Endodermal cell (in vitro differentiated cells): ENCODE results near the gene HOXA4. TPM values are rescaled to one million over a fixed set of nuclear protein-coding genes. Genes with fewer than 3 reads are reported as not detected.

Source experiments
- DNase-seq: peaks from one replicate; pipeline ENCODE4 v3.0.0-alpha.2; 2017
- H3K27ac ChIP-seq: 2 replicates; pipeline ENCODE4 v1.5.1; 2013; ENCODE audit warnings: mild to moderate bottlenecking, low read depth, low read length, moderate library complexity
- H3K27me3 ChIP-seq: 2 replicates; pipeline ENCODE4 v1.6.1; 2013; ENCODE audit warnings: mild to moderate bottlenecking, low read length, moderate library complexity; ENCODE audit not compliant: insufficient read depth, control insufficient read depth, poor library complexity, severe bottlenecking
- H3K36me3 ChIP-seq: 2 replicates; pipeline ENCODE4 v1.7.0; 2013; ENCODE audit warnings: mild to moderate bottlenecking, low read length, moderate library complexity; ENCODE audit not compliant: control insufficient read depth, insufficient read depth
- H3K4me1 ChIP-seq: one replicate; pipeline ENCODE4 v1.7.0; 2013; ENCODE audit warnings: low read length; ENCODE audit not compliant: control insufficient read depth, insufficient read depth
- H3K4me3 ChIP-seq: 2 replicates; pipeline ENCODE4 v1.5.1; 2013; ENCODE audit warnings: mild to moderate bottlenecking, low read length, moderate library complexity
- H3K9ac ChIP-seq: 2 replicates; pipeline ENCODE4 v1.6.1; 2013; ENCODE audit warnings: mild to moderate bottlenecking, low read length, moderate library complexity; ENCODE audit not compliant: poor library complexity, severe bottlenecking; ENCODE audit errors: extremely low read depth
- H3K9me3 ChIP-seq: 2 replicates; pipeline ENCODE4 v1.6.1; 2013; ENCODE audit warnings: mild to moderate bottlenecking, low read length, moderate library complexity; ENCODE audit not compliant: control insufficient read depth
- H3K27ac Mint-ChIP-seq: 2 replicates; pipeline ENCODE4 v1.8.0; 2020; ENCODE audit warnings: mixed read lengths
- H3K27me3 Mint-ChIP-seq: 2 replicates; pipeline ENCODE4 v1.8.0; 2021; ENCODE audit warnings: mild to moderate bottlenecking, mixed read lengths; ENCODE audit not compliant: insufficient read depth
- H3K36me3 Mint-ChIP-seq: 2 replicates; pipeline ENCODE4 v1.8.0; 2020; ENCODE audit warnings: low read depth, mixed read lengths
- H3K4me1 Mint-ChIP-seq: 2 replicates; pipeline ENCODE4 v1.8.0; 2020; ENCODE audit warnings: mixed read lengths
- H3K4me3 Mint-ChIP-seq: 2 replicates; pipeline ENCODE4 v1.8.0; 2020; ENCODE audit warnings: mild to moderate bottlenecking, moderate library complexity, mixed read lengths
- H3K9me3 Mint-ChIP-seq: 2 replicates; pipeline ENCODE4 v1.8.0; 2020; ENCODE audit warnings: mild to moderate bottlenecking, mixed read lengths
- WGBS, 2 experiments: methylation state at CpG; one replicate each; pipeline versions ENCODE4 v1.1.5 to v1.1.7; 2013; ENCODE audit warnings: missing lambda C conversion rate in 2 of 2, mixed read lengths in 1 of 2; ENCODE audit not compliant: insufficient coverage in 1 of 2, insufficient read length in 1 of 2; 5-methylcytosine and 5-hydroxymethylcytosine counted together
- long read RNA-seq, 4 experiments: library from polyadenylated mRNA in 2 of 4; library from RNA in 1 of 4; library from capped mRNA in 1 of 4; stranded (forward) in 3 of 4; unstranded in 1 of 4; transcript quantifications; one replicate each; pipeline ENCODE4 v2.0.0, GENCODE V29; 2020 to 2021; ENCODE audit warnings: inconsistent platforms in 1 of 4
- polyA plus RNA-seq, 2 experiments: library from polyadenylated mRNA; stranded (reverse); fragments of 50-300 nt; gene quantifications; one replicate each; pipeline ENCODE4 v1.2.3, GENCODE V29; 2013
- total RNA-seq, 2 donors: library from RNA; stranded (reverse); fragmentation: NEBNext Ultra II Directional in 1 of 2; extraction: Animal tissue kit (Norgen Biotek cat#: 25700) in 1 of 2; gene quantifications; 2 replicates in 1 of 2; 3 replicates in 1 of 2; pipeline ENCODE4 v1.2.1, GENCODE V29; 2021
- TF ChIP-seq, protein P1 (sequence below): fragments of 200-600 bp; sonication (generic); conservative IDR thresholded peaks from 2 replicates; pipeline ENCODE4 v1.5.0; 2021; ENCODE audit warnings: antibody characterized with exemption, mild to moderate bottlenecking

HOXA4 gene
- total RNA-seq = not detected
- polyA plus RNA-seq (2013, experiment 1 of 2) = 5.4 TPM
- polyA plus RNA-seq (2013, experiment 2 of 2) = 2.2 TPM
- long read RNA-seq, experiment 1 = 0 reads
- long read RNA-seq, experiment 2 = 0 reads
- long read RNA-seq, experiment 3 = 0 reads
- long read RNA-seq, experiment 4 = 0 reads

DNA sequence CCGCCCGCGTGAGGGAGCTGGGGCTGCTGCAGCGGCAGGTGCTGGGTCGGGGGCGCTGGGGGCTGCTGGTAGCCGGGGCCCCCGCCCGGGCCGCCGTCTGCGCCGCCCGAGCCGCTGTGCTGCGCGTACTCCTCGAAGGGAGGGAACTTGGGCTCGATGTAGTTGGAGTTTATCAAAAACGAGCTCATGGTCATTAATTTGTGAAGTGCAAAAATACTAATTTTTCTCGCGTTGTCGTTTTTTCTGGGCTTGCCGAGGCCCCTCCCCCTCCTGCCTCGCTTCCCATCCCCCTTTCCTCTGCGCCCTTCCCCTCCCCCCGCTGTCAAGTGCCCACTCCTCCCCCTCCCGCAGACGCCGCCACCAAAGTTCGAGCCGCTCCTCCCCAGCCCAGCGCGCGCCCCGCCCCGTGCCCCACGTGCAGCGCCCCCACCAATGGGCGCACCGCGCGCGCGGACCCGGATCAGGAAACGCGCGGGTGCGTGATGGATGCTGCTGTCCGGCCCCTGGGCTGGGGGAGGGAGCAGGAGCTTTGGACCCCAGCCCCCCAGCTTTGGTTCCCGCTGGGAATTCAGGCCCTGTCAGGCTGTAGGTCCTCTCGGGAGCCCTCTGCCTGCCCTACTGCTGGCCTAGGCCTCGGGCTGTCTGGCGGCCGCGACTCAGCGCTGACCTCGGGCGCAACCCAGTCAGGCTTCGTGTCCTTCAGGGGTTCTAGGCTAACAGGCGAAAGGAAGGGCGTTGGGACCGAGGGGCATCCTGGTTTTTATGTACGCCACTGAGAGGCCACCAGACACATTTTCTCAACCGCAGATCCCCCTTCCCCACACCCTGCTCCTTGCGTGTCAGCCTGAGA lies at the start of gene HOXA4:
HOXA4 (minus strand) TSS at position 218 of the 850 bp plus-strand sequence; CDS start at position 194, 24 bp downstream.
- H3K36me3 Mint-ChIP-seq = no peaks in the 10 kb centered on the region
- Histone ChIP-seq H3K4me1 (no peaks in the 10 kb centered on the region), H3K27ac (no peak within 1 kb of the TSS), H3K4me3 (peak within 1 kb of the TSS; percentile 66), H3K9me3 (peaks cover 7% of the 10 kb centered on the region), H3K9ac (no peak within 1 kb of the TSS), H3K27me3 (peaks cover 99% of the 10 kb centered on the region), H3K36me3 (no peaks in the 10 kb centered on the region)
- peak; percentile 89 for DNase-seq
- H3K27me3 Mint-ChIP-seq = peaks cover 97% of the 10 kb centered on the region
- no peak within 1 kb of the TSS for H3K27ac Mint-ChIP-seq
- H3K4me3 Mint-ChIP-seq = peak within 1 kb of the TSS; percentile 39
- TF ChIP-seq, protein P1, sequence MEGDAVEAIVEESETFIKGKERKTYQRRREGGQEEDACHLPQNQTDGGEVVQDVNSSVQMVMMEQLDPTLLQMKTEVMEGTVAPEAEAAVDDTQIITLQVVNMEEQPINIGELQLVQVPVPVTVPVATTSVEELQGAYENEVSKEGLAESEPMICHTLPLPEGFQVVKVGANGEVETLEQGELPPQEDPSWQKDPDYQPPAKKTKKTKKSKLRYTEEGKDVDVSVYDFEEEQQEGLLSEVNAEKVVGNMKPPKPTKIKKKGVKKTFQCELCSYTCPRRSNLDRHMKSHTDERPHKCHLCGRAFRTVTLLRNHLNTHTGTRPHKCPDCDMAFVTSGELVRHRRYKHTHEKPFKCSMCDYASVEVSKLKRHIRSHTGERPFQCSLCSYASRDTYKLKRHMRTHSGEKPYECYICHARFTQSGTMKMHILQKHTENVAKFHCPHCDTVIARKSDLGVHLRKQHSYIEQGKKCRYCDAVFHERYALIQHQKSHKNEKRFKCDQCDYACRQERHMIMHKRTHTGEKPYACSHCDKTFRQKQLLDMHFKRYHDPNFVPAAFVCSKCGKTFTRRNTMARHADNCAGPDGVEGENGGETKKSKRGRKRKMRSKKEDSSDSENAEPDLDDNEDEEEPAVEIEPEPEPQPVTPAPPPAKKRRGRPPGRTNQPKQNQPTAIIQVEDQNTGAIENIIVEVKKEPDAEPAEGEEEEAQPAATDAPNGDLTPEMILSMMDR = no peak
- 0 to 2% methylated on average over 18 to 66 of the region's 67 CpGs for WGBS, 2 experiments
- H3K4me1 Mint-ChIP-seq = no peaks in the 10 kb centered on the region
- H3K9me3 Mint-ChIP-seq = no peaks in the 10 kb centered on the region

DNA sequence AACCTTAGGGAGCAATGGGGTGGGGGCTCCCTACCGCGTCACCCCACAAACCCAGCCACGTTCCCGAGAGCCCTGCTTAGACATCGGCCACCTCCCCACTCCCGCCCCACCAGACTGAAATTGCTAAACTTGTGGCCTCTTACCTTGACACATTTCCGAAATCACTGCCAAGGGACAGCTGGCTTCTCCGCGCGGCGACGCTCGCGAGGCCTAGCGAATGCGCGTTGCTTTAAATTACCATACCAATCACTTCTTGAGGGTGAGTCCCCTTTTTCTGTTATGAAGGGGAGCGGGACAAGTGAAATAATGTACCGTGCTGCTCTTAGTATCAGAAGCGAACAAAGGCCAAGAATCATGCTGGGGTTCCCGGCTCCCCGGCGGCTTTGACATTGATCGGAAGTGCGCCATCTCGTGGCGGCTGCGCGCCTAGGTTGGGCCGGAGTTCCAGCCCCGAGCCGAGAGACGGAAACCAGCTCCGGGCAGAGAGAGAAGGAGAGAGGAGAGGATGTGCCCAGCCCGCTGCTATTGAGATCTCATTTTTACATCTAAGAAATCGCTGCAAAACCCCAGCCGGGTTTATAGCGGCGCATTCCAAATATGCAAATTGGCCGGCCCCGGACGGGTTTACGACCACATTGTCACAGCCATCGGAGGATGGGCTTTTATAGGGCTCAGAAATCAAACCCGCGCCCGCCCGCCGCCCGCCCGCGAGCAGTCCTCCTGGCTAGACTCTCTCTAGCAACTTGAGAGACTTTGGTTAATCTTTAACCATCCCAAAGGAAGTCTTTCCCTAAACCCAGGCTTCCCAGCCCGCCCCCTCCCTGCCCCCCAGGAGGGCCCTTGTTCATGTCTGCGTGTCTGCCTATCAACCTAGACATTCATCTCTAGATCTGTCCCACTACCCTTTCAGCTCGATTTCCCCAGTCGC lies 49.2 kb upstream of the HOXA4 start:
- H3K4me1 ChIP-seq = peaks cover 6% of the 10 kb centered on the region
- 5% methylated on average over 23 to 56 of the region's 56 CpGs for WGBS, 2 experiments
- DNase-seq = peak; percentile 93
- Mint-ChIP-seq H3K36me3 (no peaks in the 10 kb centered on the region), H3K27me3 (peaks cover 100% of the 10 kb centered on the region), H3K27ac (no peak overlapping the region), H3K4me3 (peak overlapping the region; percentile 15), H3K4me1 (peaks cover 12% of the 10 kb centered on the region), H3K9me3 (peaks cover 6% of the 10 kb centered on the region)
- H3K27me3 ChIP-seq = peaks cover 100% of the 10 kb centered on the region
- H3K4me3 ChIP-seq = peak overlapping the region; percentile 50
- no peak overlapping the region for H3K9ac ChIP-seq
- peak overlapping the region; percentile 19 for H3K27ac ChIP-seq
- TF ChIP-seq, protein P1 = peak; percentile 96
- no peaks in the 10 kb centered on the region for H3K36me3 ChIP-seq
- H3K9me3 ChIP-seq = peaks cover 11% of the 10 kb centered on the region

DNA sequence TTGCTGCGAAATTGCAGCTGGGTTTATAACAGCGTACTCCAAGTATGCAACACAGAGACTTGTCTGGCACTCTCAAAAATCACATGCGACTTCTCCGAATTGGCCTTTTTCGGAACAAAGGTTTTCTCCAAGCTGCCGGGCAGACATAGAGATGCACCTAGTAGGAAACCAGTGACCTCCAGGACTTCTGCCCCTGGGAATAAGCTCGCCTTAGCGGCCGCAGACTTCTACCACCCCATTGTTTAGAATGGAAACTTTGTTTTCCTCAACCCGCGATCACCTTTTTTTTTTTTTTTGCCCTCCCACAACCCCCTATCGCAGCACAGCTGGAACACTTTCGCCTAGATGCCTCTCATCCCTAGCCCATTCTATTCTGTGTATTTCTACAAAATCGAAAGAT lies 48.5 kb upstream of the HOXA4 start:
- Mint-ChIP-seq H3K4me1 (peaks cover 12% of the 10 kb centered on the region), H3K27ac (no peak overlapping the region), H3K9me3 (peaks cover 6% of the 10 kb centered on the region), H3K27me3 (peaks cover 100% of the 10 kb centered on the region), H3K36me3 (no peaks in the 10 kb centered on the region), H3K4me3 (peak overlapping the region; percentile 15)
- 6 to 11% methylated on average over 14 of the region's 14 CpGs for WGBS, 2 experiments
- Histone ChIP-seq H3K4me3 (no peak overlapping the region), H3K9ac (no peak overlapping the region), H3K27ac (peak overlapping the region; percentile 19), H3K27me3 (peaks cover 100% of the 10 kb centered on the region), H3K9me3 (peaks cover 11% of the 10 kb centered on the region), H3K4me1 (peaks cover 6% of the 10 kb centered on the region), H3K36me3 (no peaks in the 10 kb centered on the region)
- DNase-seq = peak; percentile 48
- TF ChIP-seq, protein P1 = no peak
